ENCODE results near the gene BNIP1.

The BNIP1 gene

GRCh38 chr5:173202266-173202875 lies 58.0 kb downstream of the BNIP1 start:
- no peak overlapping the region for H3K4me3 ChIP-seq (ENCODE audit: low read depth, low read length)
- no peak for DNase-seq (ENCODE audit: low read depth)
- no peak for TF ChIP-seq CTCF (IDR thresholded peaks at IDR 0.05; ENCODE audit: insufficient read depth, low read depth, low read length, missing control alignments)

- no peak overlapping the region for H3K4me3 ChIP-seq (ENCODE audit: low read depth, low read length)
- peak; percentile 56 for TF ChIP-seq CTCF (IDR thresholded peaks at IDR 0.05; ENCODE audit: insufficient read depth, low read depth, low read length, missing control alignments)
- peak; percentile 51 for DNase-seq (ENCODE audit: low read depth)
Measured at GRCh38 chr5:173204185-173204979, 60.1 kb downstream of the BNIP1 start.

GRCh38 chr5:173205916-173206315 lies 61.6 kb downstream of the BNIP1 start:
- DNase-seq (ENCODE audit: low read depth) = no peak
- TF ChIP-seq CTCF (IDR thresholded peaks at IDR 0.05; ENCODE audit: insufficient read depth, low read depth, low read length, missing control alignments) = no peak
- no peak overlapping the region for H3K4me3 ChIP-seq (ENCODE audit: low read depth, low read length)

- DNase-seq (ENCODE audit: low read depth) = no peak
- no peak overlapping the region for H3K4me3 ChIP-seq (ENCODE audit: low read depth, low read length)
- no peak for TF ChIP-seq CTCF (IDR thresholded peaks at IDR 0.05; ENCODE audit: insufficient read depth, low read depth, low read length, missing control alignments)
Measured at GRCh38 chr5:173208296-173208695, 64.0 kb downstream of the BNIP1 start.

- DNase-seq (ENCODE audit: low read depth) = no peak
- H3K4me3 ChIP-seq (ENCODE audit: low read depth, low read length) = no peak overlapping the region
- TF ChIP-seq CTCF (IDR thresholded peaks at IDR 0.05; ENCODE audit: insufficient read depth, low read depth, low read length, missing control alignments) = no peak
Measured at GRCh38 chr5:173210877-173211276, 66.5 kb downstream of the BNIP1 start.

GRCh38 chr5:173211284-173211683 lies 67.0 kb downstream of the BNIP1 start:
- TF ChIP-seq CTCF (IDR thresholded peaks at IDR 0.05; ENCODE audit: insufficient read depth, low read depth, low read length, missing control alignments) = no peak
- no peak for DNase-seq (ENCODE audit: low read depth)
- no peak overlapping the region for H3K4me3 ChIP-seq (ENCODE audit: low read depth, low read length)

All from GM12865 (cell line).